Loucy (cell line): ENCODE data around the gene SLC29A3.
A peak's percentile ranks its signal among the peaks of the same experiment; 100 is the strongest.

Source experiments
- H2AFZ ChIP-seq: fragments of 200-600 bp; sonication (generic); 2 replicates; pipeline ENCODE4 v1.6.0; 2016; ENCODE audit warnings: antibody characterized with exemption, mild to moderate bottlenecking, low read length, moderate library complexity
- H3F3A ChIP-seq: fragments of 200-600 bp; 2 replicates; pipeline ENCODE4 v1.6.0; 2016; ENCODE audit warnings: antibody characterized with exemption, low read depth, mild to moderate bottlenecking
- H3K27me3 ChIP-seq: fragments of 200-600 bp; sonication (generic); 2 replicates; pipeline ENCODE4 v1.6.1; 2014; ENCODE audit warnings: low read length, mild to moderate bottlenecking; ENCODE audit not compliant: insufficient read depth, poor library complexity, severe bottlenecking
- H3K36me3 ChIP-seq: fragments of 200-600 bp; sonication (generic); 2 replicates; pipeline ENCODE4 v1.6.1; 2016; ENCODE audit warnings: low read length; ENCODE audit not compliant: insufficient read depth
- H3K4me1 ChIP-seq: fragments of 200-600 bp; sonication (generic); 2 replicates; pipeline ENCODE4 v1.5.1; 2014; ENCODE audit warnings: low read length, mild to moderate bottlenecking; ENCODE audit not compliant: insufficient read depth, poor library complexity, severe bottlenecking
- H3K4me2 ChIP-seq: fragments of 200-600 bp; sonication (generic); 2 replicates; pipeline ENCODE4 v1.6.0; 2014; ENCODE audit warnings: antibody characterized with exemption, low read length, low read depth, mild to moderate bottlenecking; ENCODE audit not compliant: poor library complexity, severe bottlenecking
- H3K4me3 ChIP-seq: fragments of 200-600 bp; sonication (generic); 2 replicates; pipeline ENCODE4 v1.5.1; 2014; ENCODE audit warnings: low read length, mild to moderate bottlenecking, mixed read lengths; ENCODE audit not compliant: poor library complexity, severe bottlenecking
- H3K79me2 ChIP-seq: fragments of 200-600 bp; sonication (generic); 2 replicates; pipeline ENCODE4 v1.6.1; 2014; ENCODE audit warnings: low read length; ENCODE audit not compliant: insufficient read depth
- H3K9ac ChIP-seq: fragments of 200-600 bp; sonication (generic); 2 replicates; pipeline ENCODE4 v1.6.0; 2014; ENCODE audit warnings: mild to moderate bottlenecking, low read depth, low read length, moderate library complexity; ENCODE audit not compliant: poor library complexity, severe bottlenecking
- H3K9me2 ChIP-seq: fragments of 200-600 bp; sonication (generic); replicated peaks from 2 replicates; pipeline ENCODE4 v1.6.1; 2016; ENCODE audit warnings: low read depth, low read length, mixed read lengths
- H3K9me3 ChIP-seq: fragments of 200-600 bp; sonication (generic); 2 replicates; pipeline ENCODE4 v1.6.1; 2014; ENCODE audit warnings: mild to moderate bottlenecking, antibody characterized with exemption, low read length, low read depth; ENCODE audit not compliant: insufficient read depth
- H4K20me1 ChIP-seq: fragments of 200-600 bp; sonication (generic); 2 replicates; pipeline ENCODE4 v1.6.0; 2014; ENCODE audit warnings: antibody characterized with exemption, low read length, mild to moderate bottlenecking; ENCODE audit not compliant: insufficient read depth, poor library complexity, severe bottlenecking
- EZH2phosphoT487 ChIP-seq: fragments of 200-600 bp; IDR thresholded peaks from 2 replicates; pipeline ENCODE4 v1.6.1; 2018; ENCODE audit warnings: antibody characterized with exemption, mild to moderate bottlenecking, moderate library complexity, borderline replicate concordance
- TF ChIP-seq, protein P1 (sequence below): fragments of 200-600 bp; sonication (generic); conservative IDR thresholded peaks from 2 replicates; pipeline ENCODE4 v1.5.1; 2014; ENCODE audit warnings: mild to moderate bottlenecking, antibody characterized with exemption, low read length

The SLC29A3 gene

GRCh38 chr10:71290331-71290730 lies 28.7 kb upstream of the SLC29A3 start:
- H3K4me3 ChIP-seq = no peak overlapping the region
- H3K9me3 ChIP-seq = no peaks in the 10 kb centered on the region
- no peak overlapping the region for H3K9ac ChIP-seq
- H3K4me2 ChIP-seq = no peak overlapping the region
- peak overlapping the region; percentile 63 for H2AFZ ChIP-seq
- H3K27me3 ChIP-seq = no peaks in the 10 kb centered on the region
- H3K79me2 ChIP-seq = no peaks in the 10 kb centered on the region
- peaks cover 3% of the 10 kb centered on the region for H3K4me1 ChIP-seq
- no peaks in the 10 kb centered on the region for H3K9me2 ChIP-seq
- TF ChIP-seq, protein P1, sequence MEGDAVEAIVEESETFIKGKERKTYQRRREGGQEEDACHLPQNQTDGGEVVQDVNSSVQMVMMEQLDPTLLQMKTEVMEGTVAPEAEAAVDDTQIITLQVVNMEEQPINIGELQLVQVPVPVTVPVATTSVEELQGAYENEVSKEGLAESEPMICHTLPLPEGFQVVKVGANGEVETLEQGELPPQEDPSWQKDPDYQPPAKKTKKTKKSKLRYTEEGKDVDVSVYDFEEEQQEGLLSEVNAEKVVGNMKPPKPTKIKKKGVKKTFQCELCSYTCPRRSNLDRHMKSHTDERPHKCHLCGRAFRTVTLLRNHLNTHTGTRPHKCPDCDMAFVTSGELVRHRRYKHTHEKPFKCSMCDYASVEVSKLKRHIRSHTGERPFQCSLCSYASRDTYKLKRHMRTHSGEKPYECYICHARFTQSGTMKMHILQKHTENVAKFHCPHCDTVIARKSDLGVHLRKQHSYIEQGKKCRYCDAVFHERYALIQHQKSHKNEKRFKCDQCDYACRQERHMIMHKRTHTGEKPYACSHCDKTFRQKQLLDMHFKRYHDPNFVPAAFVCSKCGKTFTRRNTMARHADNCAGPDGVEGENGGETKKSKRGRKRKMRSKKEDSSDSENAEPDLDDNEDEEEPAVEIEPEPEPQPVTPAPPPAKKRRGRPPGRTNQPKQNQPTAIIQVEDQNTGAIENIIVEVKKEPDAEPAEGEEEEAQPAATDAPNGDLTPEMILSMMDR = no peak
- no peak for TF ChIP-seq EZH2phosphoT487
- H3K36me3 ChIP-seq = no peaks in the 10 kb centered on the region
- H3F3A ChIP-seq = no peaks in the 10 kb centered on the region
- no peaks in the 10 kb centered on the region for H4K20me1 ChIP-seq

DNA sequence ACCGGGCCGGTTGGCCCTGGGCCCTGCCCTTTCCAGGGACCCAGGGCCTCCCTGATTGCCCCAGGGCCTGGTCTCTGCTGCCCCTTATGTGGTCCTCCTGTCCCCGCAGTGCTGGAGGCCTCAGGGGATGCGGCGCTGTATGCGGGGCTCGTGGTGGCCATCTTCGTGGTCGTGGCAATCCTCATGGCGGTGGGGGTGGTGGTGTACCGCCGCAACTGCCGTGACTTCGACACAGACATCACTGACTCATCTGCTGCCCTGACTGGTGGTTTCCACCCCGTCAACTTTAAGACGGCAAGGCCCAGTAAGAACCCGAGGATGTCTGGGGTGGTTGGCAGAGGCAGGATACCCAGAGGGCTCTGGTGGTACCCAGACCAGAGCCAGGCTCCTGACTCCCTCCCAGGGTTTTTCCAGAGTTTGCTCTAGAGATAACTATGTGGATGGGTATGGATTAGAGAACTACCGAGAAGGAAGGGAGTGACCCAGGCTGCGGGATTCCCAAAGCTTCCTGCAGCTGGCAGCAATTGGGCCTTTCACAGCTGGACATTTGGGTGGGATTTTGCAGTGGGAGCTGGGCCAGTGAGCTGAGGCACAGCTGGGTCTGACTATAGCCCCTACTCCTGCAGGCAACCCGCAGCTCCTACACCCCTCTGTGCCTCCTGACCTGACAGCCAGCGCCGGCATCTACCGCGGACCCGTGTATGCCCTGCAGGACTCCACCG lies 28.1 kb upstream of the SLC29A3 start:
- Histone ChIP-seq H2AFZ (no peak overlapping the region), H3K4me1 (peaks cover 3% of the 10 kb centered on the region), H3K9me3 (no peaks in the 10 kb centered on the region), H3K9me2 (no peaks in the 10 kb centered on the region), H3K4me2 (no peak overlapping the region), H3K9ac (no peak overlapping the region), H3K4me3 (no peak overlapping the region), H3K79me2 (no peaks in the 10 kb centered on the region), H3K36me3 (no peaks in the 10 kb centered on the region), H4K20me1 (no peaks in the 10 kb centered on the region), H3K27me3 (no peaks in the 10 kb centered on the region), H3F3A (no peaks in the 10 kb centered on the region)
- TF ChIP-seq, protein P1 = no peak
- TF ChIP-seq EZH2phosphoT487 = no peak

GRCh38 chr10:71291528-71291900 lies 27.5 kb upstream of the SLC29A3 start:
- Histone ChIP-seq H3K4me3 (no peak overlapping the region), H3K9ac (no peak overlapping the region), H3K27me3 (no peaks in the 10 kb centered on the region), H3K9me2 (no peaks in the 10 kb centered on the region), H4K20me1 (no peaks in the 10 kb centered on the region), H3K79me2 (no peaks in the 10 kb centered on the region), H3F3A (no peaks in the 10 kb centered on the region), H3K4me1 (peaks cover 3% of the 10 kb centered on the region), H3K9me3 (no peaks in the 10 kb centered on the region), H3K4me2 (no peak overlapping the region), H3K36me3 (no peaks in the 10 kb centered on the region), H2AFZ (no peak overlapping the region)
- TF ChIP-seq, protein P1 = no peak
- TF ChIP-seq EZH2phosphoT487 = no peak
